IPS-18c (cell line): ENCODE results near the gene HES2.

Experiments
- H3K4me3 ChIP-seq: 2 replicates; pipeline ENCODE4 v1.7.0; 2013; ENCODE audit warnings: low read depth, mild to moderate bottlenecking, low read length, moderate library complexity; ENCODE audit not compliant: insufficient read depth
- H3K9me3 ChIP-seq: one replicate; pipeline ENCODE4 v1.6.1; 2013; ENCODE audit warnings: mild to moderate bottlenecking, low read length, moderate library complexity; ENCODE audit not compliant: control insufficient read depth, insufficient read depth

HES2 gene

GRCh38 chr1:6425658-6426057 lies 5.9 kb upstream of the HES2 start:
- no peak overlapping the region for H3K4me3 ChIP-seq
- no peaks in the 10 kb centered on the region for H3K9me3 ChIP-seq

GRCh38 chr1:6424619-6425593 lies 5.2 kb upstream of the HES2 start, which contains the start of gene ESPN:
Gene ESPN, plus strand, starts transcription at chr1:6424776. Its CDS starts 180 bp downstream, at chr1:6424956.
- Histone ChIP-seq H3K4me3 (peak within 1 kb of the TSS; percentile 31), H3K9me3 (no peaks in the 10 kb centered on the region)

- Histone ChIP-seq H3K4me3 (peak overlapping the region; percentile 31), H3K9me3 (no peaks in the 10 kb centered on the region)
These were observed 4.4 kb upstream of the HES2 start for GRCh38 chr1:6424000-6424565.

- Histone ChIP-seq H3K9me3 (no peaks in the 10 kb centered on the region), H3K4me3 (peak overlapping the region; percentile 31)
These were observed 3.7 kb upstream of the HES2 start for GRCh38 chr1:6423321-6423999.

- Histone ChIP-seq H3K9me3 (no peaks in the 10 kb centered on the region), H3K4me3 (no peak overlapping the region)
These were observed 1.5 kb upstream of the HES2 start for GRCh38 chr1:6421266-6421665.

GRCh38 chr1:6420454-6421042 lies 829 bp upstream of the HES2 start:
- Histone ChIP-seq H3K4me3 (peak overlapping the region; percentile 59), H3K9me3 (no peaks in the 10 kb centered on the region)

GRCh38 chr1:6419397-6419803 lies 319 bp downstream of the HES2 start:
- no peaks in the 10 kb centered on the region for H3K9me3 ChIP-seq
- H3K4me3 ChIP-seq = peak overlapping the region; percentile 59

GRCh38 chr1:6418668-6419396 lies 887 bp downstream of the HES2 start:
- H3K4me3 ChIP-seq = peak overlapping the region; percentile 59
- H3K9me3 ChIP-seq = no peaks in the 10 kb centered on the region

- H3K4me3 ChIP-seq = no peak overlapping the region
These were observed 1.6 kb downstream of the HES2 start for GRCh38 chr1:6417961-6418667.

GRCh38 chr1:6416906-6417305 lies 2.8 kb downstream of the HES2 start:
- H3K9me3 ChIP-seq = no peaks in the 10 kb centered on the region
- no peak overlapping the region for H3K4me3 ChIP-seq

More at GRCh38 chr1:6417961-6418667, 1.6 kb downstream of the HES2 start:
- H3K9me3 ChIP-seq = no peaks in the 10 kb centered on the region

GRCh38 chr1:6416295-6416656 lies 3.4 kb downstream of the HES2 start:
- Histone ChIP-seq H3K4me3 (no peak overlapping the region), H3K9me3 (no peaks in the 10 kb centered on the region)

GRCh38 chr1:6414881-6415626 lies 4.7 kb downstream of the HES2 start:
- H3K9me3 ChIP-seq = no peaks in the 10 kb centered on the region
- H3K4me3 ChIP-seq = peak overlapping the region; percentile 20; the same call in 1 of the 2 replicates

- H3K4me3 ChIP-seq = peak overlapping the region; percentile 20; the same call in 1 of the 2 replicates
These were observed 5.3 kb downstream of the HES2 start for GRCh38 chr1:6414443-6414844.

GRCh38 chr1:6412896-6413295 lies 6.8 kb downstream of the HES2 start:
- Histone ChIP-seq H3K4me3 (no peak overlapping the region), H3K9me3 (no peaks in the 10 kb centered on the region)

More at GRCh38 chr1:6414443-6414844, 5.3 kb downstream of the HES2 start:
- no peaks in the 10 kb centered on the region for H3K9me3 ChIP-seq

- Histone ChIP-seq H3K4me3 (no peak overlapping the region), H3K9me3 (no peaks in the 10 kb centered on the region)
These were observed 9.3 kb downstream of the HES2 start for GRCh38 chr1:6410248-6410893.
